GM18867 (cell line): Measurements from ENCODE around the gene MECP2.
"Not testable (repeated sequence)": the region's sequence is repeated elsewhere in the genome, so short reads cannot be mapped to it uniquely, and the experiment has no call there.

Source experiments
- ATAC-seq: cut with Tn5 transposase; IDR thresholded peaks from one replicate; pipeline ENCODE4 v1.9.1; 2021; ENCODE audit warnings: mild to moderate bottlenecking, moderate library complexity; ENCODE audit not compliant: unreplicated experiment

MECP2 gene

DNA sequence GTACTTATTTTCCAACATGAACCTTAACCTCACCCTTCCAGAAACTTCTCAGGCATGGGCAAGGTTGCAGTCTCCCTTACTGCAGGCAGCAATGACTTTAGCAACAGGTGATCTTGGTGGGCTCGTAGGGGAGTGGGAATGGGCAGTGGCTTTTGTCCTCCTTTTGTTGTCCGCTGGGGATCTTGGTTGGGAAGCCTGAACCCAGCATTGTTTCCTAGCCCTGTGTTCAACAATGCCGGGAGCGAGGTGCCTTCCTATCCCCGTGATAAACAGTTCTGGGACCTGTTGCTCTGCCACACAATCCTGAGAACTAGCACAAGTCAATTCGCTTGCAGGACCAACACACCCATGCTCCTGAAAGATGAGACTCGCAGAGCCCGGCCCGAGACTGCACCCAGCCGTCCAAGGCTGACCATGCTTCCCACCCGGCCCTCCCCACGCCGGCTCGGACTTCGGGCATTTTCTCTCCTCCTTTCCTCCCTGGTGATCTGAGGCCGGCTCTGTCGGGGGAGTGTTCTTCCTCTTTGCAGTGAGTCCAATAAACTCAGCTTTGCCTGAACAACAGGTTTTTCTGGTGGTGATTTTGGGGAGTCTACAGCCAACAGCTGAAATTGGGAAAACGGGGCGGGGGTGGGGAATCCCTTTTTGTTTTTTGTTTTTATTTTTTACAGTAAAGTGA lies 98.0 kb downstream of the MECP2 start:
- no peak for ATAC-seq

DNA sequence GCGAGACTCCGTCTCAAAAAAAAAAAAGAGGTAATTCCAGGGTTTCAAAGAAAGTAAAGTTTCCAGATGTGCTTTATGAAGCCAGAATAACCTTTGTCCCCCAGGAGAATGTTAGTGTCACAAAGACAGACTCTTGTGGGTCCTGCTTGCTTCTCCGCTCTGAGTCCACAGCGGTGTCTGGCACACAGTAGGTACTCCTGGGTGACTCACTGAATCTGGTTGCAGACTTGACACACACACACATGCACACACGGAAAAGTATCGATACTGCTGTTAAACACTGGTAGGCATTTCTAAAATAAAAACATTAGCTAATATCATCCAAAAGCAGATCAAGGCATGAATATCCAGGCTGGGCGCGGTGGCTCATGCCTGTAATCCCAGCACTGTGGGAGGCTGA lies 102.0 kb downstream of the MECP2 start:
- no peak for ATAC-seq

DNA sequence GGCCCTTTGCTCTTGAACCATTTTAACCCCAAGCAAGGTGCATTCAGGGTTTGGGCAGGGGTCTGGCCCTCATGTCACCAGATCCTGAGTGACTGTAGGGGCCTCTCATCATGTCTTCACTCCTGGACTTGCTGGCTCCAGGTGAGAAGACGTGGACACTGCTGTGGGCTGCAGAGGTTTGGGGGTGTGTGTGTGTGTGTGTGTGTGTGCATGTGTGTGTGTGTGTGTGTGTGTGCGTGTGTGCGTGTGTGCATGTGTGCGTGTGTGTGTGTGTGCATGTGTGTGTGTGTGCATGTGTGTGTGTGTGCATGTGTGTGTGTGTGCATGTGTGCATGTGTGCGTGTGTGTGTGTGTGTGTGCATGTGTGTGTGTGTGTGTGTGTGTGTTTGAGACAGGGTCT lies 103.1 kb downstream of the MECP2 start:
- not testable (repeated sequence) for ATAC-seq

DNA sequence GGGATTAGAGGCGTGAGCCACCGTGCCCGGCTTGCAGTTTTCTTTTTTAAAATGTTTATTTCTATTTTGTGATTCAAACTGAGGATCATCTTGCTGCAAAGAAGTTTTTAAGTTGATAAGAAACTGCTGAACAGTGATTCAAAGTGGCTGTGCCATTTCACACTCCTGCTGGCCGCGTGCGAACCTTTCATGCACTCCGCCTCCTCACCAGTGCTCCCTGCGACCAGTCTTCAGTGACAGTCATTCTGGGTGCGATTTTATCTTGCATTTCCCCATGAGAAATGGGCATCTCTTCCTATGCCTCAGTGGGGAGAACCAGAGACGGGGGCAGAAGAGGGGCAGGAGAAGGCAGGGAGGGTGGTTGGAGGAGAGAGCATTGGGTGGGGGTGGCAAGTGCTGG lies 103.5 kb downstream of the MECP2 start:
- ATAC-seq: no peak

GRCh38 chrX:153993079-153993478 lies 104.4 kb downstream of the MECP2 start:
- ATAC-seq: no peak

- ATAC-seq: no peak
Measured at GRCh38 chrX:153992180-153992579, 105.3 kb downstream of the MECP2 start.

DNA sequence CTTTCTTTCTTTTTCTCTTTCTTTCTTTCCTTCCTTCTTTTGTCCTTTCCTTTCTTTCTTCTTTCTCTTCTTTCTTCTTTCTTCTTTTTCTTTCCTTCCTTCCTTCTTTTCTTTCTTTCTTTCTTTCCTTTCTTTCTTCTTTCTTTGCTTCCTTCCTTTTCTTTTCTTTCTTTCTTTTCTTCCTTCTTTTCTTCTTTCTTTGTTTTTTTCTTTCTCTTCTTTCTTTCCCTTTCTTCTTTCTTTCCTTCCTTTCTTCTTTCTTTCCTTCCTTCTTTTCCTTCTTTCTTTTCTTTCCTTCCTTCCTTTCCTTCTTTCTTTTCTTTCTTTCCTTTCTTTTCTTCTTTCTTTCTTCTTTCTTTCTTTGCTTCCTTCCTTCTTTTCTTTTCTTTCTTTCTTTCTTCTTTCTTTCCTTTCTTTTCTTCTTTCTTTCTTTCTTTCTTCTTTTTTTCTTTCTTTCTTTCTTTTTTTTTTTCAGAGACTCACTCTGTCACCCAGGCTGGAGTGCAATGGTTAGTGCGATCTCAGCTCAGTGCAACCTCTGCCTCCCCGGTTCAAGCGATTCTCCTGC lies 106.4 kb downstream of the MECP2 start:
- ATAC-seq: no peak

DNA sequence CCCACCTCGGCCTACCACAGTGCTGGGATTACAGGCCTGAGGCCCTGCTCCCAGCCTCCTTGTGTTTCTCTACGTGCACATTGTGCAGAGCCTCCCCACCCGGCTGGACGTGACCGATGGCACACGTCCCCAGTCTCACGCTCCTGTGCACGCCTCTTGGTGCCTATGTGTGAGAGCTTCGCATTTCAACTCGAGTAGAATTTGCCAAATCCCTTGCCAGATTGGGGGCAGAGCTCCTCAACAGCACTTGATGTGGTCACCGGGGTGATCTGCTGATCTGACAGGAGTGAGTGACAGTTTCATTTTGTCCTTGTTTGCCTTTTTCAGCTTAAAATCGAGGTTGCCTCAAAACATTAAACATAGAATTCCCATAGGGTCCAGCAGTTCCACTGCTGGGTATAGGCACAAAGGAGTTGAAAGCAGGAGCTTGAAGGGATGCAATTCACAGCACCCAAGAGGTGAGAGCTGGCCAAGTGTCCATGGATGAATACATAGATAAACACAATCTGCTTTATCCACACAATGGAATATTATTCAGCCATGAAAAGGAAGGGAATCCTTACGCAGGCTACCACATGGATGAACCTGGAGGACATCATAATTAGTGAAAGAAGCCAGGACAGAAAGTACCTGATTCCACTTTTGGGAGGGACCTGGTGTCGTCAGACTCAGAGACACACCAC lies 107.4 kb downstream of the MECP2 start:
- no peak for ATAC-seq

DNA sequence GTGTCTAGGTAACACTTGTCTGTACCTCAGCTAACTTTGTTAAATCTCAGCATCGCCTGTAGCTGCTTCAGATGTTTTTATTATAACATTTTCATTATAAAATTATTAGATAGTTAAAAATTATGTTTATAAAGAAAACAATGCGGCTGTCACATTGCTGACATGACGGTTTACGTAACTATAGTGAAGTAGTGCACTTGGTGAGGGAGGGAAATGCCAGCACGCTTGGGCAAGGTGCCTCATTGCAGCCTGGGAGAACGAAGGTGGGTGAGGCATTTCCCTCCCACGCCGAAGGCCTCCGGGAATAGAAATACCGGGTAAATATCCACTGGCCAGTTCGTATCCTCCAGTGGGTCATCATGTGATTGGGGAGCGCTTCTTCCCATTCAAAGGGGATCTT lies 109.0 kb downstream of the MECP2 start:
- ATAC-seq: no peak

- ATAC-seq: no peak
Measured at GRCh38 chrX:153984351-153985178, 113.0 kb downstream of the MECP2 start.

DNA sequence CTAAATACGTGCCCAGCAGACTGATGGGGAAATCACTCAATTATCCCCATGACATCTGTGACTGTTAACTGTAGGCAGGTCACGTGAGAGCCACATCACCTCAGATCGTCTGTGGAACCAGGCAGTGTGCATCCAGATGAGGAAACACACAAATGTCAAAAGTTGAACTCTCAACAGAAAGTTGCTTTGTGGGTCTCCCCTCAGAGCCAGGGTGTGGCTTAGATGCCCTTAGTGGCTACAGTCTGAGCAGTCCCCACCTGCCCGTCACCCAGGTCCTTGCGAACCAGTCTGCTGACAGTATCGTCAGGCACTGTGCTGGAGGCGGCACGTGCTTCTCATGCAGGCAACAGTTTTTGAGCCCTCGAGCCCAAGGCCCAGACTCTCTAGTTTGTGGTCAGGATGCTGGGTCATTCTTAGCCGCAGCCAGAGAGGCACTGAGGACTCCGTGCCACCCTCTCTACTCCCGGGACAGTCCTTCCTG lies 114.2 kb downstream of the MECP2 start:
- ATAC-seq: no peak

GRCh38 chrX:153981771-153982533 lies 115.6 kb downstream of the MECP2 start:
- no peak for ATAC-seq

- ATAC-seq: no peak
Measured at GRCh38 chrX:153981231-153981630, 116.3 kb downstream of the MECP2 start.

DNA sequence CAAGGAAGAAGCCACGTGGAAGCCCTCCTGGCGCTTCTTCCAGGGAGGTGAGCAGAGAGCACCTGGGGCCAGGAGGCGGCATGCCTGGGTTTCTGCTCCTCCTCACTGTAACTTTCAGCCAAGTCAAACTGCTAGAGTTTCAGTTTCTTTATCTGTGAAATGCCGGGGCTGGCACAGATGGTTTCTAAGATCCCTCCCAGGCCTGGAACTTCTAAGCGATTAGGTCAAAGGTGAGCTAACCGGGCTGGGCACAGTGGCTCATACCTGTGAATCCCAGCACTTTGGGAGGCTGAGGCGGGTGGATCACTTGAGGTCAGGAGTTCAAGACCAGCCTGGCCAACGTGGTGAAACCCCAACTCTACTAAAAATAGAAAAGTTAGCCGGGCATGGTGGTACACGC lies 117.1 kb downstream of the MECP2 start:
- peak; percentile 76 for ATAC-seq

DNA sequence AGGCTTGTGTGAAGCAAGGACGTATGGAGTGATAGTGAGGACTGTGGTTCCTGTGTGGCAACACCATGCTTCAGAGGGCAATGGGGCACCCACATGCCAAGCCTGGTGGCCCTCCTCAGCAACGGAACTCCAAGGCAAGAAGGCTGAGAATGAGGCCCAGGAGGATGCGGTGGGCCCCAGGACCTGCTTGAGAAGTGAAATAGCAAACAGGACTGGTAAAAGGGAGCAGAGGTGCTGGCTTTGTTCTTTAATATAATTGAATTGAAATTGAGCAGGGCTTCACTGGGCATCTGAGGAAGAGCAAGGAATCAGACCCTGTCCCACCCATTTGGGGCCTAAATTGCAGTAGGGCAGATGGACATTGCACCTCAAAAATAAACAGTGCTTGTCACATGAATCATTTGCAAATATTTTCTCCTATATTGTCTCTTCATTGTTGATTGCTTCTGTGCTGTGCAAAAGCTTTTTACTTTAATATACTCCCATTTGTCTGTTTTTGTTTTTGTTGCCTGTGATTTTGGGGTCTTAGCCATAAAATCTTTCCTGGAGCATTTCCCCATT lies 122.7 kb downstream of the MECP2 start:
- no peak for ATAC-seq

- no peak for ATAC-seq
Measured at GRCh38 chrX:153974003-153974725, 123.4 kb downstream of the MECP2 start.

GRCh38 chrX:153973127-153974002 lies 124.2 kb downstream of the MECP2 start:
- no peak for ATAC-seq

GRCh38 chrX:153972368-153973126 lies 125.0 kb downstream of the MECP2 start, which contains the start of gene TMEM187:
Gene TMEM187, plus strand, starts transcription at chrX:153972754. Its CDS starts 9,309 bp downstream, at chrX:153982063.
- peak; percentile 57 for ATAC-seq
